PC-9 (cell line): ENCODE results near the gene CLDN15. TPM values are rescaled to one million over a fixed set of nuclear protein-coding genes. Genes with fewer than 3 reads are reported as not detected.

Experiments used
- BruUV-seq: library from RNA; stranded (reverse); fragments of 400-500 nt; replicated peaks from 2 replicates; lab custom pipeline; 2021; lab: Mats Ljungman, UMichigan
- CTCF ChIA-PET: fragments of 300-600 bp; sonication (Branson Sonifier 250); formaldehyde crosslinking; loops from one replicate; lab custom pipeline; 2022; ENCODE audit warnings: antibody characterized with exemption; lab: Charles Lee
- POLR2A ChIA-PET: fragments of 300-600 bp; sonication (Branson Sonifier 250); formaldehyde crosslinking; loops from one replicate; lab custom pipeline; 2022; ENCODE audit warnings: antibody characterized with exemption; ENCODE audit not compliant: unreplicated experiment; lab: Charles Lee
- DNase-seq, 2 experiments: peaks; one replicate each; pipeline versions ENCODE4 v3.0.0 to v3.0.0-alpha.2; 2015 to 2022; ENCODE audit warnings: mixed read lengths in 1 of 2
- H2AFZ ChIP-seq: fragments of 200-600 bp; sonication (generic); 2 replicates; pipeline ENCODE4 v1.8.1; 2017; ENCODE audit warnings: antibody characterized with exemption
- H3F3A ChIP-seq: fragments of 200-600 bp; sonication (generic); 2 replicates; pipeline ENCODE4 v1.8.1; 2017; ENCODE audit warnings: antibody characterized with exemption, mild to moderate bottlenecking, low read depth; ENCODE audit not compliant: insufficient read depth
- H3K27ac ChIP-seq: fragments of 200-600 bp; sonication (generic); 2 replicates; pipeline ENCODE4 v1.6.1; 2016; ENCODE audit warnings: mixed run types
- H3K27me3 ChIP-seq: fragments of 200-600 bp; sonication (generic); 2 replicates; pipeline ENCODE4 v1.6.1; 2016; ENCODE audit warnings: low read depth, mixed run types; ENCODE audit not compliant: insufficient read depth
- H3K36me3 ChIP-seq: fragments of 200-600 bp; sonication (generic); 2 replicates; pipeline ENCODE4 v1.6.1; 2016; ENCODE audit warnings: low read depth, mixed run types
- H3K4me1 ChIP-seq: fragments of 200-600 bp; sonication (generic); replicated peaks from 2 replicates; pipeline ENCODE4 v1.6.1; 2016; ENCODE audit warnings: mixed run types; ENCODE audit not compliant: insufficient read depth
- H3K4me2 ChIP-seq: fragments of 200-600 bp; sonication (generic); 2 replicates; pipeline ENCODE4 v1.6.1; 2017; ENCODE audit warnings: mixed run types
- H3K4me3 ChIP-seq: fragments of 200-600 bp; sonication (generic); 2 replicates; pipeline ENCODE4 v1.6.1; 2016; ENCODE audit warnings: mixed run types
- H3K79me2 ChIP-seq: fragments of 200-600 bp; sonication (generic); 2 replicates; pipeline ENCODE4 v1.6.1; 2017; ENCODE audit warnings: low read depth, mixed run types
- H3K9me2 ChIP-seq: fragments of 200-600 bp; sonication (generic); 2 replicates; pipeline ENCODE4 v1.8.1; 2017; ENCODE audit warnings: mild to moderate bottlenecking; ENCODE audit not compliant: insufficient read depth
- H3K9me3 ChIP-seq: fragments of 200-600 bp; sonication (generic); 2 replicates; pipeline ENCODE4 v1.8.1; 2016; ENCODE audit warnings: low read depth; ENCODE audit not compliant: insufficient read depth
- H4K20me1 ChIP-seq: fragments of 200-600 bp; sonication (generic); 2 replicates; pipeline ENCODE4 v1.8.1; 2017; ENCODE audit not compliant: insufficient read depth
- EZH2 ChIP-seq: fragments of 200-600 bp; sonication (generic); IDR thresholded peaks from 2 replicates; pipeline ENCODE4 v1.8.0; 2017; ENCODE audit warnings: antibody characterized with exemption, low read depth
- intact Hi-C: fragments of 100-400 bp; cut with micrococcal nuclease; formaldehyde crosslinking; loops from one replicate; pipeline ENCODE4 v1.10.0; 2022; ENCODE audit not compliant: unreplicated experiment
- total RNA-seq: library from RNA; stranded (reverse); gene quantifications from 2 replicates; pipeline ENCODE4 v1.2.3, GENCODE V29; 2021
- TF ChIP-seq, protein P1 (sequence below): fragments of 200-600 bp; sonication (generic); conservative IDR thresholded peaks from 2 replicates; pipeline ENCODE4 v1.6.1; 2017; ENCODE audit warnings: mixed run types, antibody characterized with exemption, mild to moderate bottlenecking, moderate library complexity

The CLDN15 gene
- total RNA-seq, 1 experiment from 2014 or later: 17.2 TPM

DNA sequence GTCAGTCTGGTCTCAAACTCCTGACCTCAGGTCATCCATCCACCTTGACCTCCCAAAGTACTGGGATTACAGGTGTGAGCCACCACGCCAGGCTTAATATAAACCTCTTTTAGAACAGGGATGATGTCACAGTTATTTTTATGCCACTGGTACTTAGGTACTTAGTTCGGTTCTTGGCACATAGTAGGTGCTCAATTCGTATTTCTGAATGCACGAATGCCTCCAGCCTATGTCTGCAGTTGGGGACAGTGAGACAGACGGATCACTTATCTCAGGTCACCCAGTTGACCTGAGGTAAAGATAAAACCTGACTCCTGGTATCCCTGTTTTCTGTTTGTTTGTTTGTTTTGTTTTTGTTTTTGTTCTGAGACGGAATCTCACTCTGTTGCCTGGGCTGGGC lies 51.4 kb downstream of the CLDN15 start:
- Histone ChIP-seq H4K20me1 (no peaks in the 10 kb centered on the region), H3K27ac (no peak overlapping the region), H3K4me1 (no peaks in the 10 kb centered on the region), H3K36me3 (no peaks in the 10 kb centered on the region), H3K9me3 (no peaks in the 10 kb centered on the region), H3K79me2 (no peaks in the 10 kb centered on the region), H2AFZ (no peak overlapping the region), H3K27me3 (no peaks in the 10 kb centered on the region), H3K9me2 (no peaks in the 10 kb centered on the region), H3K4me2 (no peak overlapping the region), H3K4me3 (no peak overlapping the region), H3F3A (no peaks in the 10 kb centered on the region)
- CTCF ChIA-PET: interaction anchor here (0.6 kb wide), 1 partner anchor 87 kb away, joined by 3 read pairs; no protein-coding TSS in a partner anchor
- intact Hi-C loops: no loop called here
- POLR2A ChIA-PET: interaction anchor here (0.6 kb wide), 1 partner anchor 101 kb away, joined by 8 read pairs; the partner anchor contains the start of gene TRIM56
- DNase-seq: no peak
- TF ChIP-seq EZH2: no peak
- TF ChIP-seq, protein P1, sequence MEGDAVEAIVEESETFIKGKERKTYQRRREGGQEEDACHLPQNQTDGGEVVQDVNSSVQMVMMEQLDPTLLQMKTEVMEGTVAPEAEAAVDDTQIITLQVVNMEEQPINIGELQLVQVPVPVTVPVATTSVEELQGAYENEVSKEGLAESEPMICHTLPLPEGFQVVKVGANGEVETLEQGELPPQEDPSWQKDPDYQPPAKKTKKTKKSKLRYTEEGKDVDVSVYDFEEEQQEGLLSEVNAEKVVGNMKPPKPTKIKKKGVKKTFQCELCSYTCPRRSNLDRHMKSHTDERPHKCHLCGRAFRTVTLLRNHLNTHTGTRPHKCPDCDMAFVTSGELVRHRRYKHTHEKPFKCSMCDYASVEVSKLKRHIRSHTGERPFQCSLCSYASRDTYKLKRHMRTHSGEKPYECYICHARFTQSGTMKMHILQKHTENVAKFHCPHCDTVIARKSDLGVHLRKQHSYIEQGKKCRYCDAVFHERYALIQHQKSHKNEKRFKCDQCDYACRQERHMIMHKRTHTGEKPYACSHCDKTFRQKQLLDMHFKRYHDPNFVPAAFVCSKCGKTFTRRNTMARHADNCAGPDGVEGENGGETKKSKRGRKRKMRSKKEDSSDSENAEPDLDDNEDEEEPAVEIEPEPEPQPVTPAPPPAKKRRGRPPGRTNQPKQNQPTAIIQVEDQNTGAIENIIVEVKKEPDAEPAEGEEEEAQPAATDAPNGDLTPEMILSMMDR: no peak
- BruUV-seq: no TSS peak

- DNase-seq: no peak
- no peaks in the 10 kb centered on the region for H3K9me2 ChIP-seq
- H3K79me2 ChIP-seq: no peaks in the 10 kb centered on the region
- H3F3A ChIP-seq: no peaks in the 10 kb centered on the region
- ChIA-PET CTCF (no interaction called here), POLR2A (no interaction called here)
- no peaks in the 10 kb centered on the region for H3K4me1 ChIP-seq
- intact Hi-C loops: no loop called here
- no peaks in the 10 kb centered on the region for H4K20me1 ChIP-seq
- no peak overlapping the region for H2AFZ ChIP-seq
- no TSS peak for BruUV-seq
- H3K9me3 ChIP-seq: no peaks in the 10 kb centered on the region
- no peaks in the 10 kb centered on the region for H3K36me3 ChIP-seq
- no peak overlapping the region for H3K4me3 ChIP-seq
- TF ChIP-seq, protein P1: no peak
- TF ChIP-seq EZH2: no peak
- no peak overlapping the region for H3K27ac ChIP-seq
- H3K4me2 ChIP-seq: no peak overlapping the region
- H3K27me3 ChIP-seq: no peaks in the 10 kb centered on the region
Measured at GRCh38 chr7:101185258-101185839, 52.3 kb downstream of the CLDN15 start.

Other genes with a start within 250 kb of the CLDN15 start
- gene MUC17, start 217.7 kb downstream of the CLDN15 start, total RNA-seq: not detected in 2 replicates
- gene TRIM56, start 152.3 kb downstream of the CLDN15 start, total RNA-seq: 72.3 and 81.6 TPM in 2 replicates
- gene SERPINE1, start 110.7 kb downstream of the CLDN15 start, total RNA-seq: 36.2 and 45.8 TPM in 2 replicates
- gene AP1S1, start 83.3 kb downstream of the CLDN15 start, total RNA-seq: 227 and 308 TPM in 2 replicates
- gene VGF, start 72.2 kb downstream of the CLDN15 start, total RNA-seq: 2.1 and 2.3 TPM in 2 replicates
- gene NAT16, start 57.5 kb downstream of the CLDN15 start, total RNA-seq: not detected in 2 replicates
- gene MOGAT3, start 36.8 kb downstream of the CLDN15 start, total RNA-seq: not detected in 2 replicates
- 93.2 and 105 TPM in 2 replicates for gene PLOD3, start 20.2 kb downstream of the CLDN15 start, total RNA-seq
- gene ZNHIT1, start 19.6 kb downstream of the CLDN15 start, total RNA-seq: 105 and 110 TPM in 2 replicates
- 184 and 200 TPM in 2 replicates for gene FIS1, start 7.3 kb upstream of the CLDN15 start, total RNA-seq
- gene IFT22, start 84.0 kb upstream of the CLDN15 start, total RNA-seq: 47.6 and 53.0 TPM in 2 replicates
- 0.20 and 0.38 TPM in 2 replicates for gene COL26A1, start 125.1 kb upstream of the CLDN15 start, total RNA-seq